IPS-20b (cell line): ENCODE data around the gene NFAT5.

ENCODE experiments used
- H3K27ac ChIP-seq: one replicate; pipeline ENCODE4 v1.5.1; 2013; ENCODE audit warnings: low read length
- H3K27me3 ChIP-seq: 2 replicates; pipeline ENCODE4 v1.6.1; 2013; ENCODE audit warnings: mild to moderate bottlenecking, low read length, inconsistent platforms; ENCODE audit not compliant: insufficient read depth
- H3K36me3 ChIP-seq: 2 replicates; pipeline ENCODE4 v1.6.1; 2013; ENCODE audit warnings: low read depth, mild to moderate bottlenecking, inconsistent platforms, low read length, moderate library complexity; ENCODE audit not compliant: insufficient read depth
- H3K4me1 ChIP-seq: 2 replicates; pipeline ENCODE4 v1.6.1; 2013; ENCODE audit warnings: mild to moderate bottlenecking, control low read depth, inconsistent platforms, low read length, moderate library complexity; ENCODE audit not compliant: insufficient read depth
- H3K4me3 ChIP-seq: 2 replicates; pipeline ENCODE4 v1.5.1; 2013; ENCODE audit warnings: mild to moderate bottlenecking, low read length, inconsistent platforms
- H3K9ac ChIP-seq: 2 replicates; pipeline ENCODE4 v1.6.1; 2013; ENCODE audit warnings: low read depth, mild to moderate bottlenecking, inconsistent platforms, low read length, moderate library complexity
- H3K9me3 ChIP-seq: 2 replicates; pipeline ENCODE4 v1.6.1; 2013; ENCODE audit warnings: mild to moderate bottlenecking, low read depth, low read length, inconsistent platforms; ENCODE audit not compliant: insufficient read depth

The NFAT5 gene

DNA sequence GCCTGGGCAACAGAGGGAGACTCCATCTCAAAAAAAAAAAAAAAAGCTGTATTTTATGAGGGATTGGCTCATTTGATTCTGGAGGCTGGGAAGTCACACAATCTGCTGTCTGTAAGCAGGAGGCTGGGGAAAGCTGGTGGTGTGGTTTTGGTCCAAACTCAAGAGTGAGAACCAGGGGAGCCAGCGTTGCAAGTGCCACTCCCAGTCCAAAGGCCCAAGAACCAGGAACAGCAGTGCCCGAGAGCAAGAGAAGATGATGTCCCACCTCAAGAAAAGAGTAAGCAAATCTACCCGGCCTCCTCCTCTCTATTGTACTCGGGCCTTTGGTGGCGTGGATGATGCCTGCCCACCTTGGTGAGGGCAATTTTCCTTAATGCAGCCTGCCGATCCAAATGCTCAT lies 166.3 kb downstream of the NFAT5 start:
- Histone ChIP-seq H3K27ac (no peak overlapping the region), H3K9ac (no peak overlapping the region), H3K27me3 (no peaks in the 10 kb centered on the region), H3K4me1 (peaks cover 4% of the 10 kb centered on the region; the same call in 1 of the 2 replicates), H3K4me3 (no peak overlapping the region), H3K9me3 (no peaks in the 10 kb centered on the region), H3K36me3 (no peaks in the 10 kb centered on the region)

DNA sequence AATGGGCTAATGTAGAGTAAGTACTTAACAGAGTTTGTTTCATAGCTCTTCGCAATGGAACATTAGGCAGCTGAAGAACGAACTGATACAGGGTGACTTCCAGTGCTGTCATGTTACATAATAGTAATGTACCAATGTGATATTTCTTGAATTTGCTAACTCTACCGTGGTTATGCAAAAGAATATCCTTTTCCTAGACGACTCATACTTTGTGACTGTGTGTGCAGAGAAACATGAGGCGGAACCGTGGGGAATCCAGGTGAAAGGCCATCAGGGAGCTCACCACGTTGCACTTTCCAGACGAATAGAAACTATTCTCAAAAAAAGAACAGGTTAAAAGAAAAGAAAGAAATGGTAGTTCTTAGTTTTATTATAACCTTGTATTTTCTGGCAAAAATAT lies 175.8 kb downstream of the NFAT5 start:
- no peaks in the 10 kb centered on the region for H3K27me3 ChIP-seq
- H3K27ac ChIP-seq, result no peak overlapping the region
- H3K36me3 ChIP-seq, result peaks cover 74% of the 10 kb centered on the region
- no peaks in the 10 kb centered on the region for H3K9me3 ChIP-seq
- no peaks in the 10 kb centered on the region for H3K4me1 ChIP-seq
- H3K9ac ChIP-seq, result no peak overlapping the region
- H3K4me3 ChIP-seq, result no peak overlapping the region

DNA sequence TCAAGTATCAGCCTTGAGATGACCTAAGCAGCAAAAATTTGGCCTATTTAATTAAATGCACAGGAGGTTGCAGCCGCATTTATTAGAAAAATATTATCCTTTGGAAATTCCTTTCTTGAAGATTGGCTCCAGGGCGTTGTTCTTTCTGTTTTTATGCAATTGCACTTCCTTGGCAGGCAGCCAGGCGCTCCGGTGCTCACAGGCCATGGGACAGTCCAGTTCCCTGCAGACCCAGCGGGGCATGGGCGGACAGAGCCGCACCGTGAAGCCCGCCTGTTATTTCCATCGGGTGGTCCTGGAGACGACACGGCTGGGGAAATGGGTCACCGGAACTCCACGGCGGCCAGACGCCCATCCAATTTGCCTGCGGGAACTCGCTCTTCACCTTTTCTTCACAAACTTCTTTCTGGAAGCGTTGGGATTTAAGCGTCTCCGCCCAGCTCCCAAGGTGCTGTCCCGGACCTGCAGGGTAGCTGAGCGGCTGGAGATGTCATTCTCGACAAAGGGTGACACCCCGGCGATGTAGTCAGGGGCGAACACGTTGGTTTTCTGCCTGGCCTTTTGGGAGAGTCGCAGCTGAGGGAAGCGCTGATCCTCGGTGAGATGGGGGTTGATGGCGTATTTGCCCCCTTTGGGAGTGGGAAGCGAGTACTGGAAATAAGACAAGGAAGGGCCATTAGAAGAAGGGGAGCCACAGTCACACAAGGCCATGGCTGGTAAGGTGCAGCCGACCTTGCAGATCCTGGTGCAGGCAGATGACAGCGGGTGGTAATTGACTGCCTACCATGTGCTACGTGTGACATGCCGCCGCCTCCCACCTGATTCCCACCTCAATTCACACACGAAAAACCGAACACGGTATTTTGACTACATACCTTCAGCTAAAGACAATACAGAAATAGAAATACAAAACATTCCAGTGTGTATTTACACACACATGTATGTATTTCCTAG lies 176.5 kb downstream of the NFAT5 start:
- Histone ChIP-seq H3K36me3 (peaks cover 81% of the 10 kb centered on the region), H3K9ac (no peak overlapping the region), H3K27me3 (no peaks in the 10 kb centered on the region), H3K4me1 (no peaks in the 10 kb centered on the region), H3K9me3 (no peaks in the 10 kb centered on the region), H3K4me3 (no peak overlapping the region), H3K27ac (no peak overlapping the region)

DNA sequence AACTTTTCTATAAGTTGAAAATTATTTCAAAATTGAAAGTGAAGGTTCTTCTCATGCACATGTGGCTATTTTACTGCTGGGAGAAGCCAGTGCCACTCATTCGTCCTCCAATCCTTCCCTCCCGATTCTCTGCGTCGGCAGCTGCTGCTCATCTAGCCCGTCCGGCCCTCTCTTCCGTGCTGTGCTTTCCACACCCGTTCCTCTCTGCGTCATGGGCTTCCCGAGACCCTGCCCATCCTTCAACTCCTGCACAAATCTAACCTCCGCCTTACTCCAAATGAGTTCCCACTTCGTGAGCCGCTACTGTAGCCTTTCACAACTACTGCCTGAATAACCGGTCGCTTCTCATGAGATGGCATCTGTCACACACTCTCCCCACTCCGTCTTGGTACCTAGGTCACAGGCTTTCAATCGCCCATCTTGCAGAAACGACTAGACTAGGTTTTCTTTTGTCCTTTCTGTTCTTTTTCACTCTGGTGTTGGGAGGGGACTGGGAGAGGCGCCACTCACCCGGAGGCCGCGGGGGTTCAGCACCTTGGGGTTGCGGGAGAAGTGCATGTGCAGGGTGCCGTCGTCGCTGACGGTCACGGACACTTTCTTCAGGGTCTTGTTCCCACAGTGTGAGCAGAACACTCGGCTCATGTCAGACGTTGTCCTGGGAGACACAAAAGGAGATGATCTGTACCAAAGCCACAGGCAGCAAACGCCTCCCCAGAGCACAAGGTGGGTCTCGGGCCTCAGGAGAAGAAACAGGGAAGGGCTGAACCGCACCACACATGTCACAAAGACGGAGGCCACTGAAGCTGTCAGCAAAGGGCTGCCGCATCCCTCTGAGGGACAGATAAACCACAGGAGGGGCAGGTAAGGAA lies 178.8 kb downstream of the NFAT5 start:
- Histone ChIP-seq H3K27me3 (no peaks in the 10 kb centered on the region), H3K27ac (no peak overlapping the region), H3K36me3 (peaks cover 97% of the 10 kb centered on the region), H3K4me3 (no peak overlapping the region), H3K4me1 (no peaks in the 10 kb centered on the region), H3K9me3 (no peaks in the 10 kb centered on the region), H3K9ac (no peak overlapping the region)

DNA sequence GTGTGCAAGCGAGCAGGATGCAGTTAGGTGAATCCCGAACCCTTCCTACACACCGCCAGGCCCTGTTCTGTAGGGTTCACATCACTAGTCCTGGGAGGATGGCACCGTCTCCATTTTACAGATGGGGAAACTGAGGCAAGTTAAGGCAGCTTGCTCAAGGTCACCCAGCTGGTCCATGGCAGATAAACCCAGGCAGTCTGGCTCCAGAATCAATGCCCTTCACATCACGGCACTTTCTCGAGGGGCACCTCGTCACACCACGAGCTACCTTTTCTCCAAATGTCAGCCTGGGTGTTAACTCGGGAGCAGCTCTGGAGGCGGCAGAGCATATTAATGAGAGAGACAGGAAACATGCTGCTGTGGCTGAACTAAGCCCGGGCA lies 179.5 kb downstream of the NFAT5 start:
- Histone ChIP-seq H3K4me1 (no peaks in the 10 kb centered on the region), H3K27me3 (no peaks in the 10 kb centered on the region), H3K9me3 (no peaks in the 10 kb centered on the region), H3K36me3 (peaks cover 97% of the 10 kb centered on the region), H3K4me3 (no peak overlapping the region), H3K9ac (no peak overlapping the region), H3K27ac (no peak overlapping the region)

DNA sequence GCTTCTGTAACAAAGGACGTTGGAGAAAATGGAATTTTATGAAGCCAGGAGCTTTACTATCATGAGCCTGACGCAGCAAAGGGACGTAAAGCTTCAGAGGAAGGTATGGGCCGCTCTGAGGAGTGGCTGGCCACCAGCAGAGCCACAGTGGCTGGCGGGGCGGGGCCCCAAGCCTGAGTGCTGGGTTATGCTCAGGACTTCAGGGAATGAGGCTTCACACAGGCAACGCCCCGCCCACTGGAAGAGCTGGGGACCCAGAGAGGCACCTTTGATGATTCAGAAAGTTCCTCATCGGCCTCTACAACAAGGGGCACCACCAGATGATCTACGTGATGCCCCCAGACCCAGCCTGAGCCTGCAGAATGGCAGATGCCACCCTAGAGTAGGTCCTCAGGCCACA lies 180.2 kb downstream of the NFAT5 start:
- Histone ChIP-seq H3K27ac (no peak overlapping the region), H3K36me3 (peaks cover 100% of the 10 kb centered on the region), H3K27me3 (no peaks in the 10 kb centered on the region), H3K9me3 (no peaks in the 10 kb centered on the region), H3K9ac (no peak overlapping the region), H3K4me1 (no peaks in the 10 kb centered on the region), H3K4me3 (no peak overlapping the region)

DNA sequence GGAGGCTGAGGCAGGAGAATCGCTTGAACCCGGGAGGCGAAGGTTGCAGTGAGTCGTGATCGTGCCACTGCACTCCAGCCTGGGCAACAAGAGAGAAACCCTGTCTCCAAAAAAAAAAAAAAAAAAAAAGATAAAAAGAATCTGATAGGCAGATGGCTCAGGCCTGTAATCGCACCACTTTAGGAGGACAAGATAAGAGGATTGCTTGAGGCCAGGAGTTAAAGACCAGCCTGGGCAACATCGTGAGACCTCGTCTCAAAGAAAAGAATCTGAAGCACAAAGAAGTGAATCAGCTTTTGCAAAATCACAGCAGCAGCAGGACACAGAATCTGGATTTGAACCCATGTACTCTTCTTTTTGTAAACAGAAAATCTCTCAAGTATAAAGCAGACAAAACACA lies 181.3 kb downstream of the NFAT5 start:
- Histone ChIP-seq H3K4me3 (no peak overlapping the region), H3K4me1 (no peaks in the 10 kb centered on the region), H3K27me3 (no peaks in the 10 kb centered on the region), H3K9me3 (no peaks in the 10 kb centered on the region), H3K36me3 (peaks cover 99% of the 10 kb centered on the region), H3K9ac (no peak overlapping the region), H3K27ac (no peak overlapping the region)

DNA sequence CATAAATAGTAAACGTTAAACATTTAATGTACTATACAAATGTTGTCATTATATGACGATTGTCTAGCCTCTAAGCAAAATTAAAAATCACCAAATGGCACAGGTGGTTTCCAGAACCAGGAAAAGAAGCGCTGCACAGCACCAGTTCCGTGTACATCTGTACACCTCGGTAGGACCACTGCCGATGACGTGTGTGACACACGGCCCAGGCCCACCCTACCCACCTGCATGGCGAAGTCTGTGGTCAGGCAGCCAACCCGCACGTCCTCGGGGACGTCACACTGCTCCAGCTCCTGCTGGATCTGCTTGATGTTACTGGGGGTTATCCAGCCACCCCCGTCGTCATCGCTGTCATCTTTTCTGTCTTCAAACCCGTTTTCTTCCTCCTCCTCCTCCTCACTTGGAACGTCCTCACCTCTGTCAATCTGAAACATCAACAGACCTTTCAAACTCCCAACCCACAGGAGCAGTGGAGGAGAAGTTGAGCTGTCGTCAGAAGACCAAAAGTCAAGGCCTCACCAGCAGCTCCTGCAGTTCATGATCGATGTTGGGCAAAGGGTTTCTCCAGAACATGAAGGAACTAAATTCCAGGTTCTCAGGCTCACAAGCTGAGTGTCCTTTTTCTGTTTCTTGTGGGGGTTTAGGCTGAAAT lies 183.1 kb downstream of the NFAT5 start:
- H3K4me1 ChIP-seq, result no peaks in the 10 kb centered on the region
- H3K4me3 ChIP-seq, result no peak overlapping the region
- H3K27me3 ChIP-seq, result no peaks in the 10 kb centered on the region
- no peak overlapping the region for H3K27ac ChIP-seq
- no peaks in the 10 kb centered on the region for H3K9me3 ChIP-seq
- no peak overlapping the region for H3K9ac ChIP-seq
- H3K36me3 ChIP-seq, result peaks cover 90% of the 10 kb centered on the region

DNA sequence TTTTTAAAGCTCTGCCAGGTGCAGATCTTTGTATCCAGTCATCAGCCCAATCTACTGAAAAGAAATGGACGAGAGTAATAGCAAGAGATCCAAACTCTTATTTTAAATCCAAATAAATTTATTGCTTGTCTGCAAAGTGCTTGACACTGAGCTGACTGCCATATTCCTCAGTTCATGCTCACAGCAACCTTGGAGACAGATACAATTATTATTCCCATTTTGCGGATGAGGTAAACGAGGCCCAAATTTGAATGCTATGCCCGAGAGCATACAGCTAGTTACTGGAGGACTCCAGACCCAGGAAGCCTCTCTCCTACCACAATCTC lies 188.3 kb downstream of the NFAT5 start:
- H3K27me3 ChIP-seq, result no peaks in the 10 kb centered on the region
- H3K4me3 ChIP-seq, result peak overlapping the region; percentile 98
- peaks cover 37% of the 10 kb centered on the region for H3K36me3 ChIP-seq
- H3K4me1 ChIP-seq, result no peaks in the 10 kb centered on the region
- H3K9me3 ChIP-seq, result no peaks in the 10 kb centered on the region
- peak overlapping the region; percentile 99 for H3K9ac ChIP-seq
- peak overlapping the region; percentile 82 for H3K27ac ChIP-seq
